Liver (tissue), 9 donors: ENCODE data around the gene CRHR1. TPM values are rescaled to one million over a fixed set of nuclear protein-coding genes. Genes with fewer than 3 reads are reported as not detected.

ENCODE experiments used
- DNase-seq: peaks from one replicate; pipeline ENCODE4 v3.0.0-alpha.2; 2017; ENCODE audit warnings: low spot score
- H3K27ac ChIP-seq, 2 donors: one replicate each; pipeline ENCODE4 v1.7.0; 2013; ENCODE audit warnings: inconsistent platforms in 2 of 2, low read length in 2 of 2, control low read depth in 1 of 2, low read depth in 1 of 2, mild to moderate bottlenecking in 1 of 2
- H3K27me3 ChIP-seq, 4 donors: one replicate each; pipeline versions ENCODE4 v1.6.1 to v1.7.0; 2013; ENCODE audit warnings: low read length in 3 of 4, inconsistent platforms in 1 of 4, mild to moderate bottlenecking in 1 of 4, moderate library complexity in 1 of 4; ENCODE audit not compliant: control insufficient read depth in 4 of 4, insufficient read depth in 4 of 4
- H3K36me3 ChIP-seq, 4 donors: one replicate each; pipeline versions ENCODE4 v1.6.1 to v1.7.0; 2013; ENCODE audit warnings: low read length in 3 of 4, mild to moderate bottlenecking in 3 of 4, low read depth in 1 of 4, moderate library complexity in 1 of 4; ENCODE audit not compliant: control insufficient read depth in 4 of 4, insufficient read depth in 3 of 4
- H3K4me1 ChIP-seq, 4 donors: one replicate each; pipeline versions ENCODE4 v1.6.1 to v1.7.0; 2013; ENCODE audit warnings: low read length in 3 of 4, mild to moderate bottlenecking in 3 of 4, moderate library complexity in 1 of 4; ENCODE audit not compliant: control insufficient read depth in 4 of 4, insufficient read depth in 4 of 4
- H3K4me3 ChIP-seq, 3 donors: one replicate each; pipeline versions ENCODE4 v1.6.1 to v1.7.0; 2013; ENCODE audit warnings: low read length in 3 of 3, control low read depth in 1 of 3, low read depth in 1 of 3, mild to moderate bottlenecking in 1 of 3
- H3K9ac ChIP-seq, 2 donors: one replicate each; pipeline ENCODE4 v1.7.0; 2013; ENCODE audit warnings: low read length in 2 of 2, mild to moderate bottlenecking in 2 of 2, moderate library complexity in 2 of 2, control low read depth in 1 of 2, low read depth in 1 of 2
- H3K9me3 ChIP-seq, 4 donors: one replicate each; pipeline versions ENCODE4 v1.6.1 to v1.7.0; 2013; ENCODE audit warnings: low read length in 3 of 4; ENCODE audit not compliant: control insufficient read depth in 4 of 4
- ATF3 ChIP-seq: IDR thresholded peaks from 2 replicates; pipeline ENCODE4 v1.6.1; 2016; ENCODE audit warnings: antibody characterized with exemption
- CTCF ChIP-seq: fragments of 150-350 bp; IDR thresholded peaks from 2 replicates; pipeline ENCODE4 v1.5.1; 2017; ENCODE audit warnings: improper control_type of control experiment, low read depth, low read length; ENCODE audit not compliant: missing input control
- EGR1 ChIP-seq, 2 donors: IDR thresholded peaks; 2 replicates each; pipeline ENCODE4 v1.6.1; 2016 to 2018; ENCODE audit warnings: antibody characterized with exemption in 2 of 2, low read depth in 2 of 2
- FOXA1 ChIP-seq: IDR thresholded peaks from 2 replicates; pipeline ENCODE4 v1.6.1; 2016; ENCODE audit warnings: antibody characterized with exemption
- FOXA2 ChIP-seq: IDR thresholded peaks from 2 replicates; pipeline ENCODE4 v1.6.1; 2016; ENCODE audit warnings: antibody characterized with exemption
- GABPA ChIP-seq, 2 donors: IDR thresholded peaks in 1 of 2; conservative IDR thresholded peaks in 1 of 2; 2 replicates each; pipeline ENCODE4 v1.6.1; 2016; ENCODE audit warnings: antibody characterized with exemption in 2 of 2, mild to moderate bottlenecking in 1 of 2, moderate library complexity in 1 of 2
- HNF4G ChIP-seq: IDR thresholded peaks from 2 replicates; pipeline ENCODE4 v1.6.1; 2016; ENCODE audit warnings: antibody characterized with exemption
- JUND ChIP-seq, 2 donors: IDR thresholded peaks; 2 replicates each; pipeline ENCODE4 v1.6.1; 2016; ENCODE audit warnings: antibody characterized with exemption in 2 of 2
- REST ChIP-seq: IDR thresholded peaks from 2 replicates; pipeline ENCODE4 v1.6.1; 2016; ENCODE audit warnings: antibody characterized with exemption, mild to moderate bottlenecking
- RXRA ChIP-seq, 2 donors: IDR thresholded peaks; 2 replicates each; pipeline ENCODE4 v1.6.1; 2017 to 2018; ENCODE audit warnings: antibody characterized with exemption in 2 of 2, mild to moderate bottlenecking in 1 of 2
- SP1 ChIP-seq: IDR thresholded peaks from 2 replicates; pipeline ENCODE4 v1.6.1; 2018; ENCODE audit warnings: antibody characterized with exemption, mild to moderate bottlenecking
- TAF1 ChIP-seq: conservative IDR thresholded peaks from 2 replicates; pipeline ENCODE4 v1.6.1; 2016; ENCODE audit warnings: antibody characterized with exemption, mild to moderate bottlenecking
- WGBS: extraction: QIAGEN DNeasy Blood & Tissue Kit; methylation state at CpG from one replicate; pipeline ENCODE4 v1.1.7; 2013; 5-methylcytosine and 5-hydroxymethylcytosine counted together
- polyA plus RNA-seq, 2 donors: library from polyadenylated mRNA; stranded (reverse) in 1 of 2; unstranded in 1 of 2; fragments of 200-250 nt in 1 of 2; fragments of >200 nt in 1 of 2; fragmentation: Nextera tagmentation in 1 of 2; extraction: Ambion mirVana in 1 of 2; gene quantifications; one replicate each; pipeline versions ENCODE4 v1.2.1 to v1.2.3, GENCODE V29; 2013 to 2015
- total RNA-seq, 2 donors: library from RNA; depleted of rRNA; stranded (reverse); fragments of >200 nt; gene quantifications; one replicate each; pipeline ENCODE4 v1.2.3, GENCODE V29; 2014
- TF ChIP-seq, protein P1 (sequence below): IDR thresholded peaks from 2 replicates; pipeline ENCODE4 v1.6.1; 2016; ENCODE audit warnings: antibody characterized with exemption
- donor health status: healthy.
- donor health status: healthy.
- donor health status: healthy.
- donor health status: healthy.
- donor health status: healthy.

Gene CRHR1
- total and polyA plus RNA-seq, 4 donors: not detected

DNA sequence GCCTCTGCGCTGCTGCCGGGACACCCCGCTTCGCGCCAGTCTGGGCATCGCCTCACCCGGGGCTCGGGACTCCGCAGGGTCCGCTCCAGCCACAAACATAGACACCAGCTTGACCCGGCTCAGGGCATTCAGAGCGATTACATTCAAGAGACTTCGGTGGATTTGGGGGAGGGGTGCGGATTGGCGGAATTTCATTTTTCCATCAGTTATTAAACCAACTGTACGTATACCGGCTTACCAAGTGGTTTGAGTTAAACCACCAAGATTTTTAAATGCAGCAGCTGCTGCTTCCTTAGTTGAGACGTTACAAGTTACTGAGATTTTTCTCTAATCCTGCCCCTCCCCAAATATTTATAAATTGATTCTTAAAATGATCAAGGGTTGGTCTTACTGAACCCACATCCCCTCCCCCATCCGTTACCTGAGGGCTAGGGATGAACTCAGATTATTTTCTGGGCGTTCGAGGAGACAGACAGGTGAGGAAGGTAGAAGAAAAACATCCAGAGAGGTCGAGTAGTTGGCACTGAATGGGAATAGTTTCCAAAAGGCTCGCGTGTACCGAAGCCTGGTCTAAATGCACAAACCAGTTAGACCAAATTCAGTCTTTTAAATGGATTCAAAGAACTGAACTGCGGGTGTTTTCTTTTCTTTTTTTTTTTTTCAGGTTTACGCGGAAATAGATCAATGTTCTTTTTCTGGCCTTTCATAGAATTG lies 1.5 kb downstream of the CRHR1 start (continued):
- TF ChIP-seq GABPA (IDR thresholded peaks at IDR 0.05 in 1 of 2, conservative IDR thresholded peaks at IDR 0.05 in 1 of 2): no peak
- TF ChIP-seq SP1: no peak
- no peak for TF ChIP-seq JUND (IDR thresholded peaks at IDR 0.05)
- TF ChIP-seq FOXA2: no peak

DNA sequence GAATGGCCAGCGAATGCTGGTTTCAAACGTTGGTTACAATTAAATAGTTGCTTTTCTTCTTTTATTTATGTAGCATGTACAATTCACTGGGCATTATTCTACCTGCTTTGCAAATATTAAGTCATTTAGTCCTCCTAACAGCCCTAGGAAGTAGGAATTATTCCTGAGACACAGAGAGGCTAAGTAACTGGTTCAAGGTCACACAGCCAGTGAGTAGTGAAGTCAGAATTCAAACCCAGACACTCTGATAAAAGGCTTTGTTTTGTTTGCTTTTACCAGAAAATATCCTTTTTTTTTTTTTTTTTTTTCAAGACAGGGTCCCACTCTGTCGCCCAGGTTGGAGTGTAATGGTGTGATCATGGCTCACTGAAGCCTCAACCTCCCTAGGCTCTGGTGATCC lies 2.2 kb downstream of the CRHR1 start:
- WGBS: 78% methylated on average over 3 of the region's 3 CpGs
- Histone ChIP-seq H3K27me3 (peaks cover 8 to 16% (median 9%) of the 10 kb centered on the region in 4 donors), H3K4me3 (no peak overlapping the region), H3K27ac (no peak overlapping the region), H3K36me3 (no peaks in the 10 kb centered on the region), H3K9me3 (no peaks in the 10 kb centered on the region), H3K4me1 (peaks cover 11 to 23% (median 15%) of the 10 kb centered on the region in 4 donors), H3K9ac (no peak overlapping the region)
- DNase-seq: no peak
- TF ChIP-seq RXRA (IDR thresholded peaks at IDR 0.05) (no peak), FOXA1 (no peak), TAF1 (no peak)

- no peak for DNase-seq
- Histone ChIP-seq H3K27me3 (peaks cover 9 to 16% (median 10%) of the 10 kb centered on the region in 4 donors), H3K9me3 (no peaks in the 10 kb centered on the region), H3K4me1 (peaks cover 11 to 23% (median 15%) of the 10 kb centered on the region in 4 donors), H3K27ac (no peak overlapping the region), H3K4me3 (no peak overlapping the region), H3K9ac (no peak overlapping the region), H3K36me3 (no peaks in the 10 kb centered on the region)
- WGBS: 62% methylated on average over 3 of the region's 3 CpGs
- TF ChIP-seq HNF4G (no peak), JUND (IDR thresholded peaks at IDR 0.05) (no peak), EGR1 (IDR thresholded peaks at IDR 0.05; ENCODE audit: low read depth in 2 of 2) (no peak), TAF1 (no peak), RXRA (IDR thresholded peaks at IDR 0.05) (no peak)
These were observed 2.9 kb downstream of the CRHR1 start for GRCh38 chr17:45787044-45787443.

- Histone ChIP-seq H3K9me3 (no peaks in the 10 kb centered on the region), H3K4me3 (no peak overlapping the region), H3K36me3 (no peaks in the 10 kb centered on the region), H3K9ac (no peak overlapping the region), H3K27me3 (peaks cover 6 to 16% (median 10%) of the 10 kb centered on the region in 4 donors), H3K27ac (no peak overlapping the region), H3K4me1 (peaks cover 11 to 23% (median 15%) of the 10 kb centered on the region in 4 donors)
- 54% methylated on average over 11 of the region's 11 CpGs for WGBS
- TF ChIP-seq RXRA (IDR thresholded peaks at IDR 0.05): no peak
- TF ChIP-seq, protein P1, sequence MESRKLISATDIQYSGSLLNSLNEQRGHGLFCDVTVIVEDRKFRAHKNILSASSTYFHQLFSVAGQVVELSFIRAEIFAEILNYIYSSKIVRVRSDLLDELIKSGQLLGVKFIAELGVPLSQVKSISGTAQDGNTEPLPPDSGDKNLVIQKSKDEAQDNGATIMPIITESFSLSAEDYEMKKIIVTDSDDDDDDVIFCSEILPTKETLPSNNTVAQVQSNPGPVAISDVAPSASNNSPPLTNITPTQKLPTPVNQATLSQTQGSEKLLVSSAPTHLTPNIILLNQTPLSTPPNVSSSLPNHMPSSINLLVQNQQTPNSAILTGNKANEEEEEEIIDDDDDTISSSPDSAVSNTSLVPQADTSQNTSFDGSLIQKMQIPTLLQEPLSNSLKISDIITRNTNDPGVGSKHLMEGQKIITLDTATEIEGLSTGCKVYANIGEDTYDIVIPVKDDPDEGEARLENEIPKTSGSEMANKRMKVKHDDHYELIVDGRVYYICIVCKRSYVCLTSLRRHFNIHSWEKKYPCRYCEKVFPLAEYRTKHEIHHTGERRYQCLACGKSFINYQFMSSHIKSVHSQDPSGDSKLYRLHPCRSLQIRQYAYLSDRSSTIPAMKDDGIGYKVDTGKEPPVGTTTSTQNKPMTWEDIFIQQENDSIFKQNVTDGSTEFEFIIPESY: no peak
- no peak for TF ChIP-seq GABPA (IDR thresholded peaks at IDR 0.05 in 1 of 2, conservative IDR thresholded peaks at IDR 0.05 in 1 of 2)
- TF ChIP-seq ATF3: no peak
- TF ChIP-seq REST: no peak
- TF ChIP-seq SP1: no peak
- TF ChIP-seq CTCF: no peak
- DNase-seq: no peak
These were observed 3.5 kb downstream of the CRHR1 start for GRCh38 chr17:45787656-45788055.
